Cardiac fibroblast (primary cell): ENCODE results near the gene JAKMIP1.

Experiments used
- DNase-seq, 2 donors: peaks; one replicate each; pipeline versions ENCODE4 v3.0.0 to v3.0.0-alpha.2; 2010; ENCODE audit warnings: low read depth in 2 of 2
- H3K4me3 ChIP-seq, 2 donors: replicated peaks in 1 of 2; 1 replicate in 1 of 2; 2 replicates in 1 of 2; pipeline ENCODE4 v1.5.1; 2011; ENCODE audit warnings: low read depth in 2 of 2, low read length in 2 of 2, mild to moderate bottlenecking in 2 of 2, moderate library complexity in 1 of 2
- CTCF ChIP-seq: IDR thresholded peaks from one replicate; pipeline ENCODE4 v1.5.1; 2011; ENCODE audit warnings: low read depth, mild to moderate bottlenecking, low read length, inconsistent platforms

JAKMIP1 gene

GRCh38 chr4:6115746-6116586 lies 84.4 kb downstream of the JAKMIP1 start:
- no peak for TF ChIP-seq CTCF
- DNase-seq: no peak
- no peak overlapping the region for H3K4me3 ChIP-seq

GRCh38 chr4:6115342-6115741 lies 85.0 kb downstream of the JAKMIP1 start:
- H3K4me3 ChIP-seq: no peak overlapping the region
- TF ChIP-seq CTCF: no peak
- DNase-seq: no peak

GRCh38 chr4:6114601-6115000 lies 85.7 kb downstream of the JAKMIP1 start:
- DNase-seq: no peak
- no peak for TF ChIP-seq CTCF
- H3K4me3 ChIP-seq: no peak overlapping the region

GRCh38 chr4:6114181-6114580 lies 86.2 kb downstream of the JAKMIP1 start:
- no peak for DNase-seq
- TF ChIP-seq CTCF: no peak

GRCh38 chr4:6113641-6114040 lies 86.7 kb downstream of the JAKMIP1 start:
- DNase-seq: no peak
- TF ChIP-seq CTCF: no peak
- no peak overlapping the region for H3K4me3 ChIP-seq

More at GRCh38 chr4:6114181-6114580, 86.2 kb downstream of the JAKMIP1 start:
- H3K4me3 ChIP-seq: no peak overlapping the region

GRCh38 chr4:6112606-6113290 lies 87.6 kb downstream of the JAKMIP1 start:
- DNase-seq: no peak
- H3K4me3 ChIP-seq: no peak overlapping the region
- TF ChIP-seq CTCF: no peak
